ENCODE data around the gene SREBF1.

- TF ChIP-seq CTCF (IDR thresholded peaks at IDR 0.05) (no peak), POLR2A (IDR thresholded peaks at IDR 0.05) (no peak), POLR2AphosphoS5 (IDR thresholded peaks at IDR 0.05) (no peak)
Observed at GRCh38 chr17:17820463-17821158, 16.2 kb downstream of the SREBF1 start.
